ENCODE results near the gene APOBEC3A. TPM values are rescaled to one million over a fixed set of nuclear protein-coding genes. Genes with fewer than 3 reads are reported as not detected.
"Not testable (repeated sequence)": the region's sequence is repeated elsewhere in the genome, so short reads cannot be mapped to it uniquely, and the experiment has no call there.

Gene APOBEC3A
- total RNA-seq, 2 experiments from 2014 or later = not detected

- DNase-seq = no peak
- H3K27me3 Mint-ChIP-seq = peaks cover 42% of the 10 kb centered on the region
- H3K4me1 Mint-ChIP-seq = peaks cover 24% of the 10 kb centered on the region
Observed at GRCh38 chr22:38949889-38950405, 7.5 kb upstream of the APOBEC3A start.

GRCh38 chr22:38950527-38951295, 6.7 kb upstream of the APOBEC3A start:
- Mint-ChIP-seq H3K4me3 (no peak overlapping the region), H3K27me3 (peaks cover 34% of the 10 kb centered on the region), H3K4me1 (peaks cover 28% of the 10 kb centered on the region), H3K9me3 (no peaks in the 10 kb centered on the region), H3K27ac (no peak overlapping the region), H3K36me3 (no peaks in the 10 kb centered on the region)
- no peak for DNase-seq

More at GRCh38 chr22:38949889-38950405, 7.5 kb upstream of the APOBEC3A start:
- Mint-ChIP-seq H3K9me3 (no peaks in the 10 kb centered on the region), H3K27ac (no peak overlapping the region), H3K36me3 (no peaks in the 10 kb centered on the region), H3K4me3 (no peak overlapping the region)

GRCh38 chr22:38951734-38952133, 5.7 kb upstream of the APOBEC3A start:
- Mint-ChIP-seq H3K27me3 (peaks cover 24% of the 10 kb centered on the region), H3K27ac (peak overlapping the region; percentile 44), H3K4me1 (peaks cover 27% of the 10 kb centered on the region), H3K9me3 (no peaks in the 10 kb centered on the region), H3K4me3 (no peak overlapping the region), H3K36me3 (no peaks in the 10 kb centered on the region)
- no peak for DNase-seq

- Mint-ChIP-seq H3K27me3 (peaks cover 17% of the 10 kb centered on the region), H3K27ac (peak overlapping the region; percentile 48), H3K4me3 (no peak overlapping the region), H3K4me1 (peaks cover 24% of the 10 kb centered on the region), H3K36me3 (no peaks in the 10 kb centered on the region), H3K9me3 (no peaks in the 10 kb centered on the region)
- no peak for DNase-seq
Observed at GRCh38 chr22:38952281-38952993, 5.0 kb upstream of the APOBEC3A start.

- Mint-ChIP-seq H3K4me3 (no peak overlapping the region), H3K4me1 (peaks cover 20% of the 10 kb centered on the region), H3K36me3 (no peaks in the 10 kb centered on the region), H3K27me3 (peaks cover 12% of the 10 kb centered on the region), H3K9me3 (no peaks in the 10 kb centered on the region), H3K27ac (peak overlapping the region; percentile 93)
- no peak for DNase-seq
Observed at GRCh38 chr22:38953091-38953490, 4.3 kb upstream of the APOBEC3A start.

GRCh38 chr22:38953577-38954413, 3.6 kb upstream of the APOBEC3A start:
- Mint-ChIP-seq H3K27ac (peak overlapping the region; percentile 93), H3K9me3 (no peaks in the 10 kb centered on the region), H3K36me3 (no peaks in the 10 kb centered on the region), H3K4me3 (no peak overlapping the region), H3K4me1 (peaks cover 20% of the 10 kb centered on the region), H3K27me3 (peaks cover 17% of the 10 kb centered on the region)
- DNase-seq = peak; percentile 81

- peaks cover 14% of the 10 kb centered on the region for H3K27me3 Mint-ChIP-seq
- no peak overlapping the region for H3K4me3 Mint-ChIP-seq
- no peak for DNase-seq
- peaks cover 22% of the 10 kb centered on the region for H3K4me1 Mint-ChIP-seq
- H3K9me3 Mint-ChIP-seq = no peaks in the 10 kb centered on the region
- no peaks in the 10 kb centered on the region for H3K36me3 Mint-ChIP-seq
- peak overlapping the region; percentile 93 for H3K27ac Mint-ChIP-seq
Observed at GRCh38 chr22:38954414-38955043, 2.9 kb upstream of the APOBEC3A start.

GRCh38 chr22:38955250-38955905, 2.0 kb upstream of the APOBEC3A start:
- no peak for DNase-seq
- Mint-ChIP-seq H3K9me3 (no peaks in the 10 kb centered on the region), H3K4me3 (no peak overlapping the region), H3K27ac (peak overlapping the region; percentile 93), H3K36me3 (no peaks in the 10 kb centered on the region), H3K4me1 (peaks cover 24% of the 10 kb centered on the region), H3K27me3 (peaks cover 10% of the 10 kb centered on the region)

GRCh38 chr22:38955926-38956325, 1.5 kb upstream of the APOBEC3A start:
- peak overlapping the region; percentile 21 for H3K27ac Mint-ChIP-seq
- H3K4me1 Mint-ChIP-seq = peaks cover 24% of the 10 kb centered on the region
- no peak for DNase-seq
- no peaks in the 10 kb centered on the region for H3K9me3 Mint-ChIP-seq
- H3K4me3 Mint-ChIP-seq = no peak overlapping the region
- no peaks in the 10 kb centered on the region for H3K36me3 Mint-ChIP-seq
- peaks cover 10% of the 10 kb centered on the region for H3K27me3 Mint-ChIP-seq

GRCh38 chr22:38956551-38956950, 858 bp upstream of the APOBEC3A start:
- Mint-ChIP-seq H3K4me3 (no peak overlapping the region), H3K27ac (peak overlapping the region; percentile 51), H3K36me3 (no peaks in the 10 kb centered on the region), H3K4me1 (peaks cover 24% of the 10 kb centered on the region), H3K27me3 (peaks cover 10% of the 10 kb centered on the region), H3K9me3 (no peaks in the 10 kb centered on the region)
- DNase-seq = no peak

GRCh38 chr22:38957808-38958650, 620 bp downstream of the APOBEC3A start:
- DNase-seq = no peak

GRCh38 chr22:38958651-38958943, 1.2 kb downstream of the APOBEC3A start:
- peaks cover 17% of the 10 kb centered on the region for H3K4me1 Mint-ChIP-seq
- H3K27ac Mint-ChIP-seq, H3K36me3 Mint-ChIP-seq, H3K9me3 Mint-ChIP-seq, H3K4me3 Mint-ChIP-seq, DNase-seq, H3K27me3 Mint-ChIP-seq: not testable (repeated sequence)

More at GRCh38 chr22:38957808-38958650, 620 bp downstream of the APOBEC3A start:
- peaks cover 10% of the 10 kb centered on the region for H3K27me3 Mint-ChIP-seq
- H3K4me3 Mint-ChIP-seq = peak overlapping the region; percentile 6
- H3K36me3 Mint-ChIP-seq = no peaks in the 10 kb centered on the region
- H3K9me3 Mint-ChIP-seq = no peaks in the 10 kb centered on the region
- no peak overlapping the region for H3K27ac Mint-ChIP-seq
- H3K4me1 Mint-ChIP-seq = peaks cover 19% of the 10 kb centered on the region

GRCh38 chr22:38959590-38959989, 2.2 kb downstream of the APOBEC3A start:
- Mint-ChIP-seq H3K4me3 (no peak overlapping the region), H3K9me3 (no peaks in the 10 kb centered on the region), H3K4me1 (peaks cover 11% of the 10 kb centered on the region), H3K27me3 (peaks cover 10% of the 10 kb centered on the region), H3K36me3 (no peaks in the 10 kb centered on the region), H3K27ac (no peak overlapping the region)
- DNase-seq = no peak
